ENCODE data around the gene STAB2. TPM values are rescaled to one million over a fixed set of nuclear protein-coding genes. Genes with fewer than 3 reads are reported as not detected.

Gene STAB2
- total RNA-seq, 1 donor from 2014 or later, result not detected

- peaks cover 3% of the 10 kb centered on the region for H3K4me1 Mint-ChIP-seq (ENCODE audit: low read depth)
- no peak overlapping the region for H3K4me3 Mint-ChIP-seq (ENCODE audit: unreplicated experiment)
- H3K27ac Mint-ChIP-seq (ENCODE audit: unreplicated experiment), result no peak overlapping the region
- peak; percentile 74 for TF ChIP-seq CTCF (IDR thresholded peaks at IDR 0.05)
- no peaks in the 10 kb centered on the region for H3K36me3 Mint-ChIP-seq (ENCODE audit: low read depth)
- peaks cover 4% of the 10 kb centered on the region for H3K27me3 Mint-ChIP-seq (ENCODE audit: low read depth)
- no peaks in the 10 kb centered on the region for H3K9me3 Mint-ChIP-seq (ENCODE audit: low read depth)
- DNase-seq (ENCODE audit: low spot score), result no peak
These were observed 39.4 kb downstream of the STAB2 start for GRCh38 chr12:103626498-103626897.

GRCh38 chr12:103627189-103627855, 40.2 kb downstream of the STAB2 start:
- no peak overlapping the region for H3K27ac Mint-ChIP-seq (ENCODE audit: unreplicated experiment)
- peaks cover 3% of the 10 kb centered on the region for H3K9me3 Mint-ChIP-seq (ENCODE audit: low read depth)
- TF ChIP-seq CTCF (IDR thresholded peaks at IDR 0.05), result no peak
- H3K27me3 Mint-ChIP-seq (ENCODE audit: low read depth), result peaks cover 6% of the 10 kb centered on the region
- H3K4me1 Mint-ChIP-seq (ENCODE audit: low read depth), result peaks cover 3% of the 10 kb centered on the region
- no peak overlapping the region for H3K4me3 Mint-ChIP-seq (ENCODE audit: unreplicated experiment)
- DNase-seq (ENCODE audit: low spot score), result no peak
- H3K36me3 Mint-ChIP-seq (ENCODE audit: low read depth), result no peaks in the 10 kb centered on the region

- peak; percentile 77 for TF ChIP-seq CTCF (IDR thresholded peaks at IDR 0.05)
- H3K36me3 Mint-ChIP-seq (ENCODE audit: low read depth), result no peaks in the 10 kb centered on the region
- no peak overlapping the region for H3K4me3 Mint-ChIP-seq (ENCODE audit: unreplicated experiment)
- peaks cover 3% of the 10 kb centered on the region for H3K9me3 Mint-ChIP-seq (ENCODE audit: low read depth)
- H3K27me3 Mint-ChIP-seq (ENCODE audit: low read depth), result peaks cover 6% of the 10 kb centered on the region
- no peak overlapping the region for H3K27ac Mint-ChIP-seq (ENCODE audit: unreplicated experiment)
- DNase-seq (ENCODE audit: low spot score), result no peak
- no peaks in the 10 kb centered on the region for H3K4me1 Mint-ChIP-seq (ENCODE audit: low read depth)
These were observed 45.6 kb downstream of the STAB2 start for GRCh38 chr12:103632554-103633216.

GRCh38 chr12:103634732-103635131, 47.7 kb downstream of the STAB2 start:
- H3K4me3 Mint-ChIP-seq (ENCODE audit: unreplicated experiment), result no peak overlapping the region
- no peaks in the 10 kb centered on the region for H3K36me3 Mint-ChIP-seq (ENCODE audit: low read depth)
- peaks cover 13% of the 10 kb centered on the region for H3K27me3 Mint-ChIP-seq (ENCODE audit: low read depth)
- DNase-seq (ENCODE audit: low spot score), result no peak
- no peak overlapping the region for H3K27ac Mint-ChIP-seq (ENCODE audit: unreplicated experiment)
- H3K4me1 Mint-ChIP-seq (ENCODE audit: low read depth), result no peaks in the 10 kb centered on the region
- no peak for TF ChIP-seq CTCF (IDR thresholded peaks at IDR 0.05)
- peaks cover 3% of the 10 kb centered on the region for H3K9me3 Mint-ChIP-seq (ENCODE audit: low read depth)

- no peak overlapping the region for H3K4me3 Mint-ChIP-seq (ENCODE audit: unreplicated experiment)
- no peaks in the 10 kb centered on the region for H3K4me1 Mint-ChIP-seq (ENCODE audit: low read depth)
- no peak for TF ChIP-seq CTCF (IDR thresholded peaks at IDR 0.05)
These were observed 48.3 kb downstream of the STAB2 start for GRCh38 chr12:103635419-103635818.

More at GRCh38 chr12:103635419-103635818, 48.3 kb downstream of the STAB2 start:
- DNase-seq (ENCODE audit: low spot score), result no peak
- peaks cover 13% of the 10 kb centered on the region for H3K27me3 Mint-ChIP-seq (ENCODE audit: low read depth)
- no peaks in the 10 kb centered on the region for H3K36me3 Mint-ChIP-seq (ENCODE audit: low read depth)
- no peak overlapping the region for H3K27ac Mint-ChIP-seq (ENCODE audit: unreplicated experiment)
- peaks cover 7% of the 10 kb centered on the region for H3K9me3 Mint-ChIP-seq (ENCODE audit: low read depth)

All from chondrocyte (in vitro differentiated cells).